GM23248 (cell line): ENCODE results near the gene TPRG1. TPM values are rescaled to one million over a fixed set of nuclear protein-coding genes. Genes with fewer than 3 reads are reported as not detected.

Experiments used
- DNase-seq: peaks from one replicate; pipeline ENCODE4 v3.0.0-alpha.2; 2015
- H2AFZ ChIP-seq: fragments of 200-600 bp; sonication (generic); 2 replicates; pipeline ENCODE4 v1.6.1; 2016; ENCODE audit warnings: antibody characterized with exemption
- H3F3A ChIP-seq: fragments of 200-600 bp; sonication (generic); 2 replicates; pipeline ENCODE4 v1.6.1; 2016; ENCODE audit warnings: mild to moderate bottlenecking, antibody characterized with exemption, mixed run types; ENCODE audit not compliant: insufficient read depth
- H3K27ac ChIP-seq: fragments of 200-600 bp; sonication (generic); 2 replicates; pipeline ENCODE4 v1.5.1; 2016; ENCODE audit warnings: mild to moderate bottlenecking
- H3K27me3 ChIP-seq: fragments of 200-600 bp; sonication (generic); replicated peaks from 2 replicates; pipeline ENCODE4 v1.6.1; 2016; ENCODE audit warnings: mild to moderate bottlenecking; ENCODE audit not compliant: insufficient read depth
- H3K36me3 ChIP-seq: fragments of 200-600 bp; sonication (generic); 2 replicates; pipeline ENCODE4 v1.6.1; 2016; ENCODE audit warnings: low read depth, mild to moderate bottlenecking
- H3K4me1 ChIP-seq: fragments of 200-600 bp; sonication (generic); 2 replicates; pipeline ENCODE4 v1.6.1; 2016; ENCODE audit warnings: mild to moderate bottlenecking; ENCODE audit not compliant: insufficient read depth
- H3K4me2 ChIP-seq: fragments of 200-600 bp; sonication (generic); one replicate; pipeline ENCODE4 v1.6.1; 2016; ENCODE audit warnings: mild to moderate bottlenecking; ENCODE audit not compliant: unreplicated experiment
- H3K4me3 ChIP-seq: fragments of 200-600 bp; sonication (generic); 2 replicates; pipeline ENCODE4 v1.5.1; 2016; ENCODE audit warnings: mild to moderate bottlenecking
- H3K79me2 ChIP-seq: fragments of 200-600 bp; sonication (generic); 2 replicates; pipeline ENCODE4 v1.6.1; 2016; ENCODE audit warnings: mild to moderate bottlenecking; ENCODE audit not compliant: insufficient read depth
- H3K9ac ChIP-seq: fragments of 200-600 bp; sonication (generic); 2 replicates; pipeline ENCODE4 v1.6.1; 2016; ENCODE audit warnings: mild to moderate bottlenecking
- H3K9me2 ChIP-seq: fragments of 200-600 bp; sonication (generic); 2 replicates; pipeline ENCODE4 v1.6.1; 2016; ENCODE audit warnings: mixed run types, mild to moderate bottlenecking, moderate library complexity; ENCODE audit not compliant: insufficient read depth
- H3K9me3 ChIP-seq: fragments of 200-600 bp; sonication (generic); one replicate; pipeline ENCODE4 v1.6.1; 2017; ENCODE audit warnings: low read depth
- H4K20me1 ChIP-seq: fragments of 200-600 bp; sonication (generic); 2 replicates; pipeline ENCODE4 v1.6.0; 2016; ENCODE audit not compliant: insufficient read depth
- EZH2 ChIP-seq: fragments of 200-600 bp; sonication (generic); IDR thresholded peaks from 2 replicates; pipeline ENCODE4 v1.6.1; 2018; ENCODE audit warnings: antibody characterized with exemption, mild to moderate bottlenecking; ENCODE audit not compliant: insufficient read depth, poor library complexity, severe bottlenecking
- EZH2phosphoT487 ChIP-seq: fragments of 200-600 bp; sonication (generic); IDR thresholded peaks from 2 replicates; pipeline ENCODE4 v1.6.1; 2018; ENCODE audit warnings: antibody characterized with exemption, moderate library complexity, mild to moderate bottlenecking, low read depth; ENCODE audit not compliant: insufficient read depth
- WGBS, 2 experiments: methylation state at CpG; one replicate each; pipeline ENCODE4 v1.1.6; 2015 to 2017; ENCODE audit warnings: low lambda C conversion rate in 2 of 2, low coverage in 1 of 2; ENCODE audit errors: missing lambda C conversion rate in 2 of 2; 5-methylcytosine and 5-hydroxymethylcytosine counted together
- in situ Hi-C: fragments of 300-500 bp; cut with MboI; formaldehyde crosslinking; loops from 2 replicates; pipeline ENCODE4 v1.15.0; 2020
- polyA plus RNA-seq: library from polyadenylated mRNA; unstranded; fragments of >200 nt; fragmentation: Nextera tagmentation; extraction: Ambion mirVana; gene quantifications from 2 replicates; pipeline ENCODE4 v1.2.1, GENCODE V29; 2016
- total RNA-seq: library from RNA; depleted of rRNA; stranded (reverse); fragments of >200 nt; shearing (Covaris generic); gene quantifications from 2 replicates; pipeline ENCODE4 v1.2.3, GENCODE V29; 2014

The TPRG1 gene
- total and polyA plus RNA-seq, 2 experiments from 2014 or later, result not detected

- in situ Hi-C loops, result no loop called here
- Histone ChIP-seq H3K27me3 (no peaks in the 10 kb centered on the region), H3F3A (no peaks in the 10 kb centered on the region), H3K79me2 (no peaks in the 10 kb centered on the region), H2AFZ (no peak overlapping the region), H3K4me3 (no peak overlapping the region), H3K9ac (no peak overlapping the region), H3K4me1 (no peaks in the 10 kb centered on the region), H3K4me2 (no peak overlapping the region), H3K36me3 (no peaks in the 10 kb centered on the region), H3K27ac (no peak overlapping the region), H3K9me2 (no peaks in the 10 kb centered on the region), H3K9me3 (no peaks in the 10 kb centered on the region), H4K20me1 (no peaks in the 10 kb centered on the region)
- no peak for TF ChIP-seq EZH2phosphoT487
- TF ChIP-seq EZH2, result no peak
- DNase-seq, result no peak
- WGBS, 2 experiments, result 66 to 70% methylated on average over 5 of the region's 5 CpGs
Observed at GRCh38 chr3:189166321-189166720, 5.5 kb upstream of the TPRG1 start.

DNA sequence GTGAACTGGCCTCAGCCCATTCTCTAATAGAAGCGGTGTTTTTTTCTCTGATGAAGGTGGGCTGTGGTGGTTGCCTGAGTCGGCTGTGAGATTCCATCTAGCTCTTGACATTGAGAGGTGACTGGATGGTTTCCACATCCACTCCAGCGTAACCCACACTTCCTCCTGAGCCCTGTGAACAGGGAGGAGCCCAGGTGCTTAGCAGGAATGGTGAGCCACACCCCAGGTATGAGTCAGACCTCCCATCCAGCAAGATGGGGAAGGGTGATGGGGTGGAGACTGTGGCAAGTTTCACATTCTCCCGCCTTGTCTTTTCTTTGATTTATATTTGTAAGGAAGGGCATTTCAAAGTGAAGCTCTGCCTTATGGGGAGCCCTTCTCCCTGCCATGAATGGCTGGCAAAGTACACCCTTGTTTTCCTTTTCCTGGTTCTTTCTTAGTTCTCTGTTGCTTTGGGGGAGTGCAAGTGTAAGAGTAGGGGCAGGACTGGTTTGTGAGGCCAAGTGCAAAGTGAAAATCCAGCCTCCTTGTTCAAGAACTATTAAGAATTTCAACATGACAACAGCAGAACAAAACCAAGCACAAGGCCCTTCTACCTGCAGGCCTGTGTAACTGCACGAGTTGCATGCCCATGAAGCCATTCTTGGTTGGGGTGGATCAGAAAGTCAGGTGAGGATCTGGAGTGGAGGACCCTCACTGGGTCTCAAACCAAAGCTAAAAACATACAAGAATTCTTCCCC lies 4.6 kb upstream of the TPRG1 start:
- no peak overlapping the region for H3K27ac ChIP-seq
- no peaks in the 10 kb centered on the region for H3K36me3 ChIP-seq
- H3K9ac ChIP-seq, result no peak overlapping the region
- H2AFZ ChIP-seq, result no peak overlapping the region
- no peak for TF ChIP-seq EZH2
- no peak for TF ChIP-seq EZH2phosphoT487
- 68 to 71% methylated on average over 5 of the region's 5 CpGs for whole genome bisulfite sequencing, 2 experiments
- no peaks in the 10 kb centered on the region for H4K20me1 ChIP-seq
- H3K9me2 ChIP-seq, result no peaks in the 10 kb centered on the region
- no peak for DNase-seq
- in situ Hi-C loops, result no loop called here
- no peak overlapping the region for H3K4me2 ChIP-seq
- H3F3A ChIP-seq, result no peaks in the 10 kb centered on the region
- no peaks in the 10 kb centered on the region for H3K9me3 ChIP-seq
- no peaks in the 10 kb centered on the region for H3K4me1 ChIP-seq
- no peaks in the 10 kb centered on the region for H3K79me2 ChIP-seq
- H3K27me3 ChIP-seq, result no peaks in the 10 kb centered on the region
- H3K4me3 ChIP-seq, result no peak overlapping the region

GRCh38 chr3:189168711-189169110 lies 3.1 kb upstream of the TPRG1 start:
- no peak overlapping the region for H3K4me2 ChIP-seq
- no peaks in the 10 kb centered on the region for H3F3A ChIP-seq
- no peaks in the 10 kb centered on the region for H3K27me3 ChIP-seq
- no peak overlapping the region for H3K27ac ChIP-seq
- no peak for DNase-seq
- H3K4me3 ChIP-seq, result no peak overlapping the region
- in situ Hi-C loops, result no loop called here
- no peaks in the 10 kb centered on the region for H3K4me1 ChIP-seq
- H3K9me3 ChIP-seq, result no peaks in the 10 kb centered on the region
- 94 to 100% methylated on average over 1 of the region's 1 CpG for WGBS, 2 experiments
- no peaks in the 10 kb centered on the region for H3K36me3 ChIP-seq
- no peaks in the 10 kb centered on the region for H3K9me2 ChIP-seq
- H3K79me2 ChIP-seq, result no peaks in the 10 kb centered on the region
- no peak overlapping the region for H3K9ac ChIP-seq
- no peaks in the 10 kb centered on the region for H4K20me1 ChIP-seq
- TF ChIP-seq EZH2 (no peak), EZH2phosphoT487 (no peak)
- H2AFZ ChIP-seq, result no peak overlapping the region

GRCh38 chr3:189169728-189170127 lies 2.0 kb upstream of the TPRG1 start:
- WGBS, 2 experiments, result 84 to 87% methylated on average over 6 of the region's 6 CpGs
- no peaks in the 10 kb centered on the region for H3F3A ChIP-seq
- in situ Hi-C loops, result no loop called here
- DNase-seq, result peak; percentile 8
- no peaks in the 10 kb centered on the region for H3K27me3 ChIP-seq
- H3K79me2 ChIP-seq, result no peaks in the 10 kb centered on the region
- H3K9ac ChIP-seq, result no peak overlapping the region
- H3K9me2 ChIP-seq, result no peaks in the 10 kb centered on the region
- no peak overlapping the region for H3K4me2 ChIP-seq
- no peaks in the 10 kb centered on the region for H3K36me3 ChIP-seq
- no peak overlapping the region for H3K27ac ChIP-seq
- TF ChIP-seq EZH2phosphoT487 (no peak), EZH2 (no peak)
- H4K20me1 ChIP-seq, result no peaks in the 10 kb centered on the region
- H2AFZ ChIP-seq, result no peak overlapping the region
- H3K4me3 ChIP-seq, result no peak overlapping the region
- no peaks in the 10 kb centered on the region for H3K9me3 ChIP-seq
- no peaks in the 10 kb centered on the region for H3K4me1 ChIP-seq

DNA sequence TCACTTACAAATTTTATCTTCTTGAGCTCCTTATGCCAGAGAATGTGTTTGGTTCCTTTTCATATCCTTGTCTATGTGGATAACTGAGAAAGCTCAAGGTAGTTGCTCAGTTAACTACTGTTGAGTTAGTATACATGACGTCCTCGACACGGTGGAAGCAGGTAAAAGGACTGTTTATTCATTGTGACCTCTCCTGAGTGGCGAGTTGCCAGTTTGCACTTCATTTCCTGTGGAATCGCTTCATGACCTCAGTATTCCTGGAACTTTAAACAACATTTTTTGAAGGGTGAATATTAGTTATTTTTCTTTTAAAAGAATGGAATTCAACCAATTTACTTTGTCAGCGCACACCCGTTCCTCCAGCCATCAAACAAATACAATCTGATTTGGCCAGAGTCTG lies 1.2 kb upstream of the TPRG1 start:
- Histone ChIP-seq H4K20me1 (no peaks in the 10 kb centered on the region), H3K27ac (no peak overlapping the region), H3K9me2 (no peaks in the 10 kb centered on the region), H3K9me3 (no peaks in the 10 kb centered on the region), H3K79me2 (no peaks in the 10 kb centered on the region), H3K4me3 (no peak overlapping the region), H2AFZ (no peak overlapping the region), H3K27me3 (no peaks in the 10 kb centered on the region), H3K4me2 (no peak overlapping the region), H3K36me3 (no peaks in the 10 kb centered on the region), H3K9ac (no peak overlapping the region), H3K4me1 (no peaks in the 10 kb centered on the region), H3F3A (no peaks in the 10 kb centered on the region)
- TF ChIP-seq EZH2, result no peak
- TF ChIP-seq EZH2phosphoT487, result no peak
- WGBS, 2 experiments, result 54 to 56% methylated on average over 7 of the region's 7 CpGs
- DNase-seq, result no peak
- in situ Hi-C loops, result no loop called here
